Activated CD8-positive, alpha-beta memory T cell treated with anti-CD3 and anti-CD28 coated beads, Interleukin-2, amount 50 U/mL, for 1 hour (primary cell): ENCODE data around the gene PRR13.
A peak's percentile ranks its signal among the peaks of the same experiment; 100 is the strongest.
"Not testable (repeated sequence)": the region's sequence is repeated elsewhere in the genome, so short reads cannot be mapped to it uniquely, and the experiment has no call there.

Experiments used
- DNase-seq: peaks from one replicate; pipeline ENCODE4 v3.0.0-alpha.2; 2020; ENCODE audit errors: extremely low read depth

PRR13 gene

GRCh38 chr12:53441040-53441833, at the start of gene PRR13:
Gene PRR13 (plus strand): TSS chr12:53441734. CDS start chr12:53442715, 981 bp downstream.
- peak; percentile 97 for DNase-seq

- DNase-seq = no peak
Observed at GRCh38 chr12:53399896-53400295, 41.6 kb upstream of the PRR13 start.

GRCh38 chr12:53402351-53402750, 39.2 kb upstream of the PRR13 start:
- not testable (repeated sequence) for DNase-seq

GRCh38 chr12:53402871-53403270, 38.7 kb upstream of the PRR13 start:
- DNase-seq = no peak

GRCh38 chr12:53410951-53411350, 30.6 kb upstream of the PRR13 start:
- DNase-seq = no peak

- DNase-seq = no peak
Observed at GRCh38 chr12:53413485-53414204, 27.9 kb upstream of the PRR13 start.

GRCh38 chr12:53414756-53415417, 26.6 kb upstream of the PRR13 start:
- no peak for DNase-seq

GRCh38 chr12:53415752-53416389, 25.7 kb upstream of the PRR13 start:
- not testable (repeated sequence) for DNase-seq

GRCh38 chr12:53417291-53417816, 24.2 kb upstream of the PRR13 start:
- not testable (repeated sequence) for DNase-seq

- DNase-seq = no peak
Observed at GRCh38 chr12:53418221-53418620, 23.3 kb upstream of the PRR13 start.

- DNase-seq = no peak
Observed at GRCh38 chr12:53419756-53420155, 21.8 kb upstream of the PRR13 start.

GRCh38 chr12:53422247-53422646, 19.3 kb upstream of the PRR13 start:
- not testable (repeated sequence) for DNase-seq

- no peak for DNase-seq
Observed at GRCh38 chr12:53423597-53423996, 17.9 kb upstream of the PRR13 start, which contains the start of gene AMHR2. Gene AMHR2 (plus strand): TSS chr12:53423855. CDS start chr12:53423935, 80 bp downstream.

- DNase-seq = no peak
Observed at GRCh38 chr12:53424626-53425514, 16.7 kb upstream of the PRR13 start.

GRCh38 chr12:53425515-53426150, 15.9 kb upstream of the PRR13 start:
- DNase-seq = no peak

GRCh38 chr12:53427905-53428594, 13.5 kb upstream of the PRR13 start:
- DNase-seq = no peak

- no peak for DNase-seq
Observed at GRCh38 chr12:53428741-53429140, 12.8 kb upstream of the PRR13 start.

GRCh38 chr12:53430116-53430515, 11.4 kb upstream of the PRR13 start:
- DNase-seq = no peak

GRCh38 chr12:53431187-53431586, 10.3 kb upstream of the PRR13 start:
- DNase-seq = no peak
